ENCODE data around the gene PREB. TPM values are rescaled to one million over a fixed set of nuclear protein-coding genes. Genes with fewer than 3 reads are reported as not detected.

The PREB gene
- total RNA-seq, 1 experiment from 2014 or later, result 35.7 TPM

GRCh38 chr2:27092696-27093429, 41.6 kb downstream of the PREB start:
- CTCF ChIA-PET, result interaction anchor here (0.5 kb wide), 1 partner anchor 152 kb away, joined by 8 read pairs; no protein-coding TSS in a partner anchor
- POLR2A ChIA-PET (ENCODE audit: unreplicated experiment), result no interaction called here
- Histone ChIP-seq H3K36me3 (ENCODE audit: low read depth) (no peaks in the 10 kb centered on the region), H3K4me2 (no peak overlapping the region), H4K20me1 (ENCODE audit: insufficient read depth) (no peaks in the 10 kb centered on the region), H3K4me3 (no peak overlapping the region), H3K27ac (no peak overlapping the region), H3K9me2 (ENCODE audit: insufficient read depth) (no peaks in the 10 kb centered on the region), H3K79me2 (ENCODE audit: low read depth) (no peaks in the 10 kb centered on the region), H2AFZ (no peak overlapping the region), H3K27me3 (ENCODE audit: insufficient read depth, low read depth) (no peaks in the 10 kb centered on the region), H3K9me3 (ENCODE audit: insufficient read depth, low read depth) (no peaks in the 10 kb centered on the region), H3F3A (ENCODE audit: insufficient read depth, low read depth) (peaks cover 6% of the 10 kb centered on the region; the same call in 1 of the 2 replicates), H3K4me1 (replicated peaks; ENCODE audit: insufficient read depth) (no peaks in the 10 kb centered on the region)
- DNase-seq, result no peak
- intact Hi-C loops (cut with micrococcal nuclease; ENCODE audit: unreplicated experiment), result loop anchor here (2.0 kb wide), 1 partner anchor 188 kb away; no protein-coding TSS in a partner anchor
- BruUV-seq (replicated peaks), result no TSS peak
- TF ChIP-seq, protein P1, sequence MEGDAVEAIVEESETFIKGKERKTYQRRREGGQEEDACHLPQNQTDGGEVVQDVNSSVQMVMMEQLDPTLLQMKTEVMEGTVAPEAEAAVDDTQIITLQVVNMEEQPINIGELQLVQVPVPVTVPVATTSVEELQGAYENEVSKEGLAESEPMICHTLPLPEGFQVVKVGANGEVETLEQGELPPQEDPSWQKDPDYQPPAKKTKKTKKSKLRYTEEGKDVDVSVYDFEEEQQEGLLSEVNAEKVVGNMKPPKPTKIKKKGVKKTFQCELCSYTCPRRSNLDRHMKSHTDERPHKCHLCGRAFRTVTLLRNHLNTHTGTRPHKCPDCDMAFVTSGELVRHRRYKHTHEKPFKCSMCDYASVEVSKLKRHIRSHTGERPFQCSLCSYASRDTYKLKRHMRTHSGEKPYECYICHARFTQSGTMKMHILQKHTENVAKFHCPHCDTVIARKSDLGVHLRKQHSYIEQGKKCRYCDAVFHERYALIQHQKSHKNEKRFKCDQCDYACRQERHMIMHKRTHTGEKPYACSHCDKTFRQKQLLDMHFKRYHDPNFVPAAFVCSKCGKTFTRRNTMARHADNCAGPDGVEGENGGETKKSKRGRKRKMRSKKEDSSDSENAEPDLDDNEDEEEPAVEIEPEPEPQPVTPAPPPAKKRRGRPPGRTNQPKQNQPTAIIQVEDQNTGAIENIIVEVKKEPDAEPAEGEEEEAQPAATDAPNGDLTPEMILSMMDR (conservative IDR thresholded peaks at IDR 0.05), result no peak
- no peak for TF ChIP-seq EZH2 (IDR thresholded peaks at IDR 0.05; ENCODE audit: low read depth)

DNA sequence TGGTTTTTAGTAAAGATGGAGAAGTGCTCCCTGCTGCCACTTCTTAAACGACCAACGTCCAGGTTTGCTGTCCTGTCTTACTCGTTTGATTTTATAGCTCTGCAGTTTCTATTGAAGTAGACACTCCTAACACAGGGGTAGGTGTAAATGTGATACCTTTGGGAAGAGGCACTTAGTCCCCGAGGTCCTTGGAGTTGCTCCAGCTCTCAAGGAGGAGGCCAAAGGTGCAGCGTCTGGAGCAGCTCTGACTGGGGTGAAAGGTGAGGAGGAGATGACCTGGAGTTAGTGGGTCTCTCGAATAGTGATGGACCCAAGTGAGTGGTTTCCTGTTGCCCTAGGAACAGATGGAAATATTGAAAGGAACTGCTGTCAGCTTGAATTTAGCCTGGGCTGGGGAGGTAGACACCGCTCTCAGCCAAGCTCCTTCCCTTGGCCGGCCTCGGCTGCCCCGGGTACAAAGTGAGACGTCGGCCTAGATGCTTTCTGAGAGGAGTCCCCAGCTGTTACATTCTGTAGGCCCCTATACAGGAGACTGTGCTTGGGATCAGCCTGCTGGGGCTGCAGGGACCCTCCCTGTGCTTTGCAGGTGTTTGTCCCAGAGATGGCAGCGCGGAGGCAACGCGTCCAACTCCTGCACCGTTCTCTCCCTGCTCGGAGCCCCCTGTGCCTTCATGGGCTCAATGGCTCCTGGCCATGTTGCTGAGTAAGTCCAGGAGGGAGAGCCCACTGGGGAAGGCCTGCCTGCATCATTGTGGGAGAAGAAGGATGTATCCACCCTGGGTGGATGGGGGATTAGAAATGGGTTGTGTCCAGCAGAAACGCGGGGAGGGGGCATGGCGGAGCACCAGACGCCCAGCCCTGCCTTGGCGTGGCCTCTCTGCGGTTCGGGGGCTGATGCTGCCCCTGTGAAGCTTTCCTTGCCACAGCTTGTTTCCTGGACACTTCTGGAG, 42.4 kb downstream of the PREB start:
- Histone ChIP-seq H3K4me2 (no peak overlapping the region), H3K27ac (no peak overlapping the region), H4K20me1 (ENCODE audit: insufficient read depth) (no peaks in the 10 kb centered on the region), H3K9me3 (ENCODE audit: insufficient read depth, low read depth) (no peaks in the 10 kb centered on the region), H2AFZ (no peak overlapping the region), H3K79me2 (ENCODE audit: low read depth) (no peaks in the 10 kb centered on the region), H3K4me1 (replicated peaks; ENCODE audit: insufficient read depth) (peaks cover 5% of the 10 kb centered on the region; the same call in 1 of the 2 replicates), H3K4me3 (no peak overlapping the region), H3F3A (ENCODE audit: insufficient read depth, low read depth) (peaks cover 6% of the 10 kb centered on the region; the same call in 1 of the 2 replicates), H3K9me2 (ENCODE audit: insufficient read depth) (no peaks in the 10 kb centered on the region), H3K27me3 (ENCODE audit: insufficient read depth, low read depth) (no peaks in the 10 kb centered on the region), H3K36me3 (ENCODE audit: low read depth) (no peaks in the 10 kb centered on the region)
- CTCF ChIA-PET, result no interaction called here
- intact Hi-C loops (cut with micrococcal nuclease; ENCODE audit: unreplicated experiment), result loop anchor here (2.0 kb wide), 1 partner anchor 189 kb away; no protein-coding TSS in a partner anchor
- BruUV-seq (replicated peaks), result no TSS peak
- POLR2A ChIA-PET (ENCODE audit: unreplicated experiment), result no interaction called here
- no peak for TF ChIP-seq EZH2 (IDR thresholded peaks at IDR 0.05; ENCODE audit: low read depth)
- TF ChIP-seq, protein P1 (conservative IDR thresholded peaks at IDR 0.05), result no peak
- no peak for DNase-seq

DNA sequence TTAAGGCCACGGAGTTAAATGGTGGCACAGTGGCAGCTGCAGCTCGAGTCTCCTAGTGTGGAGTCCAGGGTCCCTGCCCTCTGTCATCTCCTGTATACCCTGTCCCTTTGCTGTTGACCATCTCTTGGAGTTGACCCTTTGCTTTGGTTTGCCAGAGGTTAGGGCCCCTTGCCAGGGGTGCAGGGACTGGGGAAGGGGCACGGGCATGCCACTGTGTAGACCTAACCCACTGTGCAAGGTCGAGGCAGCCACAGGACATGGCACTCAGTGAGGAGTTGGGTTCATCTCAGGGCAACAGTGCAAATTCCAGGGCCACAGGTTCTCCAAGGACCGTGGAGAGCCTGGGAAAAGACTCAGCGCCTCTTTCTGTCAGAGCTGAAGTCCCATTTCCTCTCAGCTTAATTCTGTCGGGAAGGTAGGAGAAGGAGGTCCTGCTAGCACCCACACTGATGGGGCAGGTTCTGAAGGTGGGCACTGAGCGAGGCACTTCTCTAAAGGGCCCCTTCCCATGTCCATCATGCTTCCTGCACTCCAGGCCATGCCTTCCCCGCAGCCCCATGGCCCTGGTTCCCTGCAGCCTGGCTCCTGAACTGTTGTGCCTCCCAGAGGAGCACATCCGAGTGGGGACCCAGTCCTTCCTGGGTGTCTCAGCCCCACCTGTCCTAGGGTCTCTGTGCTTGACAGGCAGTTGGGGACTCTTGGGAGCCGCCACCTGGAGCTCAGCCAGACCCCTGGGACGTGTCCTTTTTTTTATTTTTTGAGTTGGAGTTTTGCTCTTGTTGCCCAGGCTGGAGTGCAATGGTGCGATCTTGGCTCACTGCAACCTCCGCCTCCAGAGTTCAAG, 45.1 kb downstream of the PREB start:
- BruUV-seq (replicated peaks), result no TSS peak
- H3K36me3 ChIP-seq (ENCODE audit: low read depth), result no peaks in the 10 kb centered on the region
- H3F3A ChIP-seq (ENCODE audit: insufficient read depth, low read depth), result peaks cover 13% of the 10 kb centered on the region; the same call in 1 of the 2 replicates
- H2AFZ ChIP-seq, result no peak overlapping the region
- DNase-seq, result no peak
- no peaks in the 10 kb centered on the region for H4K20me1 ChIP-seq (ENCODE audit: insufficient read depth)
- no peak overlapping the region for H3K4me2 ChIP-seq
- no peak for TF ChIP-seq EZH2 (IDR thresholded peaks at IDR 0.05; ENCODE audit: low read depth)
- TF ChIP-seq, protein P1 (conservative IDR thresholded peaks at IDR 0.05), result no peak
- no peaks in the 10 kb centered on the region for H3K9me2 ChIP-seq (ENCODE audit: insufficient read depth)
- CTCF ChIA-PET, result interaction anchor here (0.5 to 0.7 kb wide), 2 partner anchors 16 to 130 kb away, joined by 3 to 4 read pairs; no protein-coding TSS in a partner anchor
- no peaks in the 10 kb centered on the region for H3K27me3 ChIP-seq (ENCODE audit: insufficient read depth, low read depth)
- H3K4me1 ChIP-seq (replicated peaks; ENCODE audit: insufficient read depth), result peaks cover 17% of the 10 kb centered on the region
- H3K27ac ChIP-seq, result no peak overlapping the region
- no peak overlapping the region for H3K4me3 ChIP-seq
- intact Hi-C loops (cut with micrococcal nuclease; ENCODE audit: unreplicated experiment), result no loop called here
- H3K79me2 ChIP-seq (ENCODE audit: low read depth), result no peaks in the 10 kb centered on the region
- POLR2A ChIA-PET (ENCODE audit: unreplicated experiment), result no interaction called here
- no peaks in the 10 kb centered on the region for H3K9me3 ChIP-seq (ENCODE audit: insufficient read depth, low read depth)
